ENCODE data around the gene ARMC12.
A peak's percentile ranks its signal among the peaks of the same experiment; 100 is the strongest.

Gene ARMC12

GRCh38 chr6:35754452-35755277 is 17.8 kb downstream of the ARMC12 start:
- H3K27me3 ChIP-seq (ENCODE audit: insufficient read depth, low read length): no peaks in the 10 kb centered on the region
- no peaks in the 10 kb centered on the region for H3K4me1 ChIP-seq (ENCODE audit: insufficient read depth, low read length)
- no peak overlapping the region for H2AFZ ChIP-seq (ENCODE audit: low read depth, low read length)
- no peaks in the 10 kb centered on the region for H3K36me3 ChIP-seq (ENCODE audit: insufficient read depth, low read length)
- no peaks in the 10 kb centered on the region for H3K9me3 ChIP-seq (ENCODE audit: low read length)
- no peak overlapping the region for H3K4me3 ChIP-seq (ENCODE audit: low read length)

DNA sequence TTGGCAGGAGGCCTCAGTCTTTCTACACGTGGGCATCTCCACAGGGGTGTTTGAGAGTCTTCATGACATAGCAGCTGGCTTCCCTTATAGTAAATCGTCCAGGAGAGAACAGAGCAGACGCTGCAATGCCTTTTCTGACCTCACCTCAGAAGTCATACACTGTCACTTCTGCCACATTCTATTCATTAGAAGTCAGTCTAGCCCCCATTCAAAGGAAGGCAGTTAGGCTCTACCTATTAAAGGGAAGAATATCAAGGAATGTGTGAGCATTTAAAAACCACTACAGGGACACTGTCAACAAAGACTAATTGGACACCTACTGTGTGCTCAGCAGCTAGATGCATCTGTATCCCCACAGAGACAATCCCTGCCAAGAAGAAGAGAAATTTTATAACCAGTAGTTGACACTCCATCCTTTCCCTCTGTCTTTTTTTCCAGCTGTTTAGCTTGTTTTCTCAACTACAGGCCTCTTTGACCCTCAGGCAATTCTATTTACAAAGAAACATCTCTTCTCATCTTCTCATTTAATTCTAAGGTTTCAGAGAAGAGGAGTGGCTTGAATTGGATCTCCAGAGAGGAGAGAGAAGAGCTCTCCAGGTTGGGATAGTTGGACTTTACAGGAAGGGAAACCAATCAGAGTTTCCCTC is 18.6 kb downstream of the ARMC12 start:
- H3K9me3 ChIP-seq (ENCODE audit: low read length): no peaks in the 10 kb centered on the region
- no peak overlapping the region for H2AFZ ChIP-seq (ENCODE audit: low read depth, low read length)
- no peak overlapping the region for H3K4me3 ChIP-seq (ENCODE audit: low read length)
- no peaks in the 10 kb centered on the region for H3K27me3 ChIP-seq (ENCODE audit: insufficient read depth, low read length)
- H3K4me1 ChIP-seq (ENCODE audit: insufficient read depth, low read length): no peaks in the 10 kb centered on the region
- no peaks in the 10 kb centered on the region for H3K36me3 ChIP-seq (ENCODE audit: insufficient read depth, low read length)

- H3K4me1 ChIP-seq (ENCODE audit: insufficient read depth, low read length): no peaks in the 10 kb centered on the region
- no peak overlapping the region for H2AFZ ChIP-seq (ENCODE audit: low read depth, low read length)
- H3K27me3 ChIP-seq (ENCODE audit: insufficient read depth, low read length): no peaks in the 10 kb centered on the region
- no peaks in the 10 kb centered on the region for H3K9me3 ChIP-seq (ENCODE audit: low read length)
- no peaks in the 10 kb centered on the region for H3K36me3 ChIP-seq (ENCODE audit: insufficient read depth, low read length)
- H3K4me3 ChIP-seq (ENCODE audit: low read length): no peak overlapping the region
Observed at GRCh38 chr6:35757456-35758123, 20.8 kb downstream of the ARMC12 start.

DNA sequence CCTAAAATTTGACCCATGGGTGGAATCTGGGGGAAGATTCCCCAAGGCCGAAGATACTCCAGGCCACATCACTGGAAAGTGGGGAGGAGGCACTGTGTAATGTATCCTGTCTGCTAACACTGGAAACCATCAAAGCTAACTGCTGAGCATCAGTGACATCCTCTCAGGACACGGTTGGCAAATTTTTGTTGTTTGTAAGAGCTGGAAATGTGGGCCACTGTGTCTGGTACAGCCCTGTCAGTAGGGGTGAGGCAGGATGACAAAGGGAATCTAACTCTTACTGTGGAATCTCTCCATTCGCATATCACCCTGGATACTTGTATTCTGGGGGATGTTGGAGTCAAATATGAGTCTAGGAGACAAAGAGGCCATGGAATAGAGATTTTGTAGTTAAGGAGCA is 22.6 kb downstream of the ARMC12 start:
- H3K27me3 ChIP-seq (ENCODE audit: insufficient read depth, low read length): peaks cover 5% of the 10 kb centered on the region
- peaks cover 1% of the 10 kb centered on the region for H3K4me1 ChIP-seq (ENCODE audit: insufficient read depth, low read length)
- no peaks in the 10 kb centered on the region for H3K9me3 ChIP-seq (ENCODE audit: low read length)
- H3K36me3 ChIP-seq (ENCODE audit: insufficient read depth, low read length): no peaks in the 10 kb centered on the region
- no peak overlapping the region for H3K4me3 ChIP-seq (ENCODE audit: low read length)
- H2AFZ ChIP-seq (ENCODE audit: low read depth, low read length): no peak overlapping the region

GRCh38 chr6:35765739-35766138 is 28.9 kb downstream of the ARMC12 start:
- Histone ChIP-seq H3K4me1 (ENCODE audit: insufficient read depth, low read length) (peaks cover 3% of the 10 kb centered on the region), H3K36me3 (ENCODE audit: insufficient read depth, low read length) (no peaks in the 10 kb centered on the region), H3K9me3 (ENCODE audit: low read length) (no peaks in the 10 kb centered on the region), H3K4me3 (ENCODE audit: low read length) (no peak overlapping the region), H3K27me3 (ENCODE audit: insufficient read depth, low read length) (peaks cover 8% of the 10 kb centered on the region), H2AFZ (ENCODE audit: low read depth, low read length) (no peak overlapping the region)

DNA sequence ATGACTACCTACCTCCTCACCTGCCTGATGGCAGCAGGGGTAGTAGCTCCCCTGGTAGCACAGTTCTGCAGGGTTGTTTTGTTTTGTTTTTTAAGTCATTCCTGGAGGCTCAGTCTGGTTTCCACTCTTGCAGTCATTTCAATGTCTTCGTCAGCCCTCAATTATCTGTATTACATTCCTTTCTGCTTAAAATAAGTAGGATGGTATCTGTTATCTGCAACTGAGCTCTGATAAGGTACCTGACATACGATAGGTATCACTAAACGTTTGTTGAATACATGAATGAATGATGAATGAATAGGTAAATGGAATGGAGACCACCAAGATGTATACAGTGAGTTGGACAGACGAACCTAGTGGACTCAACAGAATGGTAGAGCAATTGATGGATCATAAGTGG is 32.4 kb downstream of the ARMC12 start:
- H3K9me3 ChIP-seq (ENCODE audit: low read length): no peaks in the 10 kb centered on the region
- H3K36me3 ChIP-seq (ENCODE audit: insufficient read depth, low read length): no peaks in the 10 kb centered on the region
- H3K27me3 ChIP-seq (ENCODE audit: insufficient read depth, low read length): peaks cover 3% of the 10 kb centered on the region
- H3K4me1 ChIP-seq (ENCODE audit: insufficient read depth, low read length): peaks cover 3% of the 10 kb centered on the region
- no peak overlapping the region for H2AFZ ChIP-seq (ENCODE audit: low read depth, low read length)
- H3K4me3 ChIP-seq (ENCODE audit: low read length): no peak overlapping the region

- no peaks in the 10 kb centered on the region for H3K4me1 ChIP-seq (ENCODE audit: insufficient read depth, low read length)
- H3K36me3 ChIP-seq (ENCODE audit: insufficient read depth, low read length): no peaks in the 10 kb centered on the region
- no peak overlapping the region for H2AFZ ChIP-seq (ENCODE audit: low read depth, low read length)
- peaks cover 12% of the 10 kb centered on the region for H3K27me3 ChIP-seq (ENCODE audit: insufficient read depth, low read length)
- H3K9me3 ChIP-seq (ENCODE audit: low read length): no peaks in the 10 kb centered on the region
- H3K4me3 ChIP-seq (ENCODE audit: low read length): no peak overlapping the region
Observed at GRCh38 chr6:35771343-35771627, 34.5 kb downstream of the ARMC12 start.

DNA sequence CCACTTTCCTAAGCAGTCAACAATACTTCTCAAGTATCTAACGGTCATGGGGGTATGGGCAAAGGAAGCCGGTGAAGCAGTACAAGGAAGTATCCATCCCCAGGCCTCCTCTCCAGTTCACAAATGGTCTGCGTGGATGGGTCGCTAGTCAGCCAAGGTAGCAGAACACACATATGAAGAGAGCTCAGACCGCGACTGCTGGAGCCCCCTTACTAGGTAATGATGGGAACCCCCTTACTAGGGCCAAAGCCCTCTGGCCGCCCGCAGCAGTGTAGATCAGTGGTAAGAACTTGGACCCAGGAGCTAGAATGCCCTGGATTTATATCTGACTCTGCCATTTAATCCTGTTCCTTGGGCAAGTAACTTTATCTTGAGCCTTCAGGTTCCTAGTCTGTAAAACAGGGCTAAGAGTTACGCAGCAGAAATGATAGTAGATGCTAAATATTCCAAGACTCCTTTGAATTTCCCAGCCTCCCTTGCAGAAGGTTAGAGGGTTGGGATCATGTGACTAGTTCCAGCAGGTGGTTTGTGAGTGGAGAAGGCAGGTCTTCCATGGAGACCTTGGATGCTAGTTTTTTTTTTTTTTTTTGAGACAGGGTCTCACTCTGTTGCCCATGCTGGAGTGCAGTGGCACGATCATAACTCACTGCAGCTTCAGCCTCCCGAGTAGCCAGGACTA is 37.4 kb downstream of the ARMC12 start:
- H3K4me1 ChIP-seq (ENCODE audit: insufficient read depth, low read length): peaks cover 2% of the 10 kb centered on the region
- no peaks in the 10 kb centered on the region for H3K9me3 ChIP-seq (ENCODE audit: low read length)
- H2AFZ ChIP-seq (ENCODE audit: low read depth, low read length): no peak overlapping the region
- H3K36me3 ChIP-seq (ENCODE audit: insufficient read depth, low read length): no peaks in the 10 kb centered on the region
- H3K4me3 ChIP-seq (ENCODE audit: low read length): no peak overlapping the region
- peaks cover 23% of the 10 kb centered on the region for H3K27me3 ChIP-seq (ENCODE audit: insufficient read depth, low read length)

DNA sequence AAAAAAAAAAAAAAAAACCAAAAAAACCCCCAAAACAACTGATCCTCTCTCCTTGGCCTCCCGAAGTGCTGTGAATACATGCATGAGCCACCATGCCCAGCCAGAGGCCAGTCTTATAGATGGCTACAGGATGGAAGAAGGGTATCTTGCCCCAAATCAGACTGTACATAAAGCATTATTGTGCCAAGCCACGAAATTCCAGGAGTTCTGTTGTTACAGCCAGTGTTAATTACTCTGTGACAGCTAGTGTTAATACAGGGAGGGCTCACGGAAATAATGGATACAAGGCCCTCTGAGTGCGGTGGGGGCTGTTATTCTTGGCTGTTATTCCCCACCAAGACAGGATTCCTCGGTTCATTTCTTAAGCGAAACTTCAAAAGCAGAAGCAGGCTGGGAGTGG is 38.2 kb downstream of the ARMC12 start:
- H3K9me3 ChIP-seq (ENCODE audit: low read length): no peaks in the 10 kb centered on the region
- H3K4me1 ChIP-seq (ENCODE audit: insufficient read depth, low read length): peaks cover 2% of the 10 kb centered on the region
- H3K4me3 ChIP-seq (ENCODE audit: low read length): no peak overlapping the region
- H2AFZ ChIP-seq (ENCODE audit: low read depth, low read length): no peak overlapping the region
- no peaks in the 10 kb centered on the region for H3K36me3 ChIP-seq (ENCODE audit: insufficient read depth, low read length)
- H3K27me3 ChIP-seq (ENCODE audit: insufficient read depth, low read length): peaks cover 26% of the 10 kb centered on the region

DNA sequence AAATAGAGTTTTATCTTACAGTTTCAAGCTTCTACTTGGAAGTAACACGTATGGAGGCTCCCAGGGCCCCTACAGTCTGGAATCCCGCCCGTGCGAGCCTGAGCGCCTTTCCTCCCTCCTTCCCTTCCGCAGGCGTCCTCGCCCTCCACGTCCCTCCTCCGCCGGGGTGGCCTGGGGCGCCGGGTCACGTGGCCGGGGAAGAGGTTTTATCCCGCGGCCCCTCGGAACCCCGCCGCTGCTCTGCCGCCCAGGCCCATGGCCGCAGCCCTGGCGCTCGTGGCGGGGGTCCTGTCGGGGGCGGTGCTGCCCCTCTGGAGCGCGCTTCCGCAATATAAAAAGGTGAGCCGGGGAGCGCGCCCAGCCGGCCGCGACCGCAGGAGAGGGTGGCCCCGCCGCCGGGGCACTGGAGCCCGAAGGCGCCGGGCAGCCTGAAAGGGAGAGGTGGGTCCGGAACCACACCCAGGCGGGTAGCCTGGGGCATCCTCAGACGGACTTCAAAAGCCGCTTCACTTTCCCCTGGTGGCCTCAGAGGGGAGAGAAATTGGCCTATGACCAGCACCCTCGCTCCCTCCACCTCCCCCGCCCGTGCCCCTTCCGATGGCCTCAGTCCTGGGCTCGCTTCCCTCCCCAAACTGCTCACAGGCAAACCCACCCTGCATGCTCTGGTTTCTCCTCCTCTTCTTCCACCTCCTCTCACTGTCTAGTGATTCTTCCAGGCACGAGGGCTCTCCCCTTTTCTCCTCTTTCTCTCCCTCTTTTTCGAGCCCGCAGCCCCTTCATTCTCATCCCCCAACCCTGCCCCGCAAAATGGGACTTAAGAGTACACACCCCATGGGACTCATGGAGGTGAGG is 39.8 kb downstream of the ARMC12 start, which contains the start of gene CLPSL2:
CLPSL2 (plus strand) TSS at position 235 of the 852 bp plus-strand sequence; CDS start at position 256, 21 bp downstream.
- Histone ChIP-seq H3K4me3 (ENCODE audit: low read length) (peak within 1 kb of the TSS; percentile 36), H2AFZ (ENCODE audit: low read depth, low read length) (peak within 1 kb of the TSS; percentile 79), H3K9me3 (ENCODE audit: low read length) (no peaks in the 10 kb centered on the region), H3K4me1 (ENCODE audit: insufficient read depth, low read length) (peaks cover 2% of the 10 kb centered on the region), H3K27me3 (ENCODE audit: insufficient read depth, low read length) (peaks cover 26% of the 10 kb centered on the region), H3K36me3 (ENCODE audit: insufficient read depth, low read length) (no peaks in the 10 kb centered on the region)

DNA sequence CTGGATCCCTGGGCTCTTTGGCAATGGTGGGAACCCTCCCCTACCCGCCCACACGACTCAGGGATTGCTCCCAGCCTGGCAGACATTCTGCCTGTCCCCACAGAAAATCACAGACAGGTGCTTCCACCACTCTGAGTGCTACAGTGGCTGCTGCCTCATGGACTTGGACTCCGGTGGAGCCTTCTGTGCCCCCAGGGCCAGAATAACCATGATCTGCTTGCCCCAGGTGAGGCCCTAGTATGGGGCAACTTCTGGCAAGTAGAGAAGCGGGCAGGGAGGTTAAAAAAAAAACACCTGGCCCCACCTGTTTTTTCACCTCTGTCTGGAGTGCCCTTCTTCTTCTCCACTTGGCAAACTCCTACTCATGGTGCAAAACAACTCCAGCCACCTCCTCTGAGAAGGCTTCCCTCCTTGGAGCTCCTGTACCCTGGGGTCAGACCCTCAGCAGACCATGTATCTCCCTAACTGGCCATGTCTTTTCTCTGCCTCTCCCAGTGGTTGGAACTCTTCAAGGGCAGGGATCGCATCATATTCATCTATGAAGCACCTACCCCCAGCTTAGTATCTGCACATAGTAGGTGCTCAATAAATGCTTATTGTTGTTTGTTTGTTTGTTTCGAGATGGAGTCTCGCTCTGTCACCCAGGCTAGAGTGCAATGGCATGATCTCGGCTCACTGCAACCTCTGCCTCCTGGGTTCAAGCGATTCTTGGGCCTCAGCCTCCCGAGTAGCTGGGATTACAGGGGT is 40.7 kb downstream of the ARMC12 start:
- Histone ChIP-seq H3K36me3 (ENCODE audit: insufficient read depth, low read length) (no peaks in the 10 kb centered on the region), H3K4me3 (ENCODE audit: low read length) (no peak overlapping the region), H2AFZ (ENCODE audit: low read depth, low read length) (no peak overlapping the region), H3K9me3 (ENCODE audit: low read length) (no peaks in the 10 kb centered on the region), H3K4me1 (ENCODE audit: insufficient read depth, low read length) (peaks cover 2% of the 10 kb centered on the region), H3K27me3 (ENCODE audit: insufficient read depth, low read length) (peaks cover 26% of the 10 kb centered on the region)

GRCh38 chr6:35778437-35778836 is 41.6 kb downstream of the ARMC12 start:
- H3K9me3 ChIP-seq (ENCODE audit: low read length): no peaks in the 10 kb centered on the region

More at GRCh38 chr6:35778437-35778836, 41.6 kb downstream of the ARMC12 start:
- H3K27me3 ChIP-seq (ENCODE audit: insufficient read depth, low read length): peaks cover 26% of the 10 kb centered on the region
- no peak overlapping the region for H2AFZ ChIP-seq (ENCODE audit: low read depth, low read length)
- H3K36me3 ChIP-seq (ENCODE audit: insufficient read depth, low read length): no peaks in the 10 kb centered on the region
- peaks cover 2% of the 10 kb centered on the region for H3K4me1 ChIP-seq (ENCODE audit: insufficient read depth, low read length)
- H3K4me3 ChIP-seq (ENCODE audit: low read length): no peak overlapping the region
